ENCODE data around the gene SRRM3. TPM values are rescaled to one million over a fixed set of nuclear protein-coding genes. Genes with fewer than 3 reads are reported as not detected.
A peak's percentile ranks its signal among the peaks of the same experiment; 100 is the strongest.

SRRM3 gene
- total and polyA plus RNA-seq, 9 of the 15 experiments (the other 6 are each of a cell fraction or from before 2014, with no cell fraction given), result 0.04 to 0.91 (median 0.46) TPM; not detected in 2

- TF ChIP-seq ETV6 (IDR thresholded peaks at IDR 0.05; ENCODE audit: borderline replicate concordance in 1 of 2, low read depth in 2 of 2, low read length in 1 of 2), result no peak
- TF ChIP-seq ETV6 (CRISPR knock-in tag; IDR thresholded peaks at IDR 0.05; ENCODE audit: borderline replicate concordance), result no peak
- no peak for TF ChIP-seq ZNF347 (CRISPR knock-in tag; IDR thresholded peaks at IDR 0.05; ENCODE audit: low read depth)
- peak; percentile 86 for TF ChIP-seq ZBTB40 (IDR thresholded peaks at IDR 0.05)
- no peak for TF ChIP-seq ZBTB40 (CRISPR knock-in tag; IDR thresholded peaks at IDR 0.05)
- no peak for TF ChIP-seq CHCHD3 (CRISPR knock-in tag; IDR thresholded peaks at IDR 0.05)
- TF ChIP-seq ILF3 (IDR thresholded peaks at IDR 0.05; ENCODE audit: borderline replicate concordance), result no peak
- peak; percentile 99 for TF ChIP-seq ATF7 (IDR thresholded peaks at IDR 0.05)
- TF ChIP-seq ARHGAP35 (IDR thresholded peaks at IDR 0.05; ENCODE audit: partially characterized antibody), result no peak
- no peak for TF ChIP-seq KDM1A (IDR thresholded peaks at IDR 0.05)
- no peak for TF ChIP-seq TRIM28 (IDR thresholded peaks at IDR 0.05)
- TF ChIP-seq SUPT5H (IDR thresholded peaks at IDR 0.05), result peak; percentile 93
- no peak; the same call in 1 of the 2 replicates for TF ChIP-seq POLR2AphosphoS5 (IDR thresholded peaks at IDR 0.05; ENCODE audit: control insufficient read depth, insufficient read depth, low read depth, low read length)
- TF ChIP-seq MECOM (CRISPR knock-in tag; IDR thresholded peaks at IDR 0.05), result no peak
- TF ChIP-seq, protein P1, sequence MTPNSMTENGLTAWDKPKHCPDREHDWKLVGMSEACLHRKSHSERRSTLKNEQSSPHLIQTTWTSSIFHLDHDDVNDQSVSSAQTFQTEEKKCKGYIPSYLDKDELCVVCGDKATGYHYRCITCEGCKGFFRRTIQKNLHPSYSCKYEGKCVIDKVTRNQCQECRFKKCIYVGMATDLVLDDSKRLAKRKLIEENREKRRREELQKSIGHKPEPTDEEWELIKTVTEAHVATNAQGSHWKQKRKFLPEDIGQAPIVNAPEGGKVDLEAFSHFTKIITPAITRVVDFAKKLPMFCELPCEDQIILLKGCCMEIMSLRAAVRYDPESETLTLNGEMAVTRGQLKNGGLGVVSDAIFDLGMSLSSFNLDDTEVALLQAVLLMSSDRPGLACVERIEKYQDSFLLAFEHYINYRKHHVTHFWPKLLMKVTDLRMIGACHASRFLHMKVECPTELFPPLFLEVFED (CRISPR knock-in tag; conservative IDR thresholded peaks at IDR 0.05), result no peak
- no peak for TF ChIP-seq BDP1 (IDR thresholded peaks at IDR 0.05; ENCODE audit: insufficient read depth, insufficient read length)
- TF ChIP-seq ZNF785 (CRISPR knock-in tag; IDR thresholded peaks at IDR 0.05), result no peak
- no peak for TF ChIP-seq NFE2L1 (tag; IDR thresholded peaks at IDR 0.05; ENCODE audit: borderline replicate concordance, low read depth)
- no peak for TF ChIP-seq SAFB (IDR thresholded peaks at IDR 0.05; ENCODE audit: borderline replicate concordance, low read depth, low read length)
Measured at GRCh38 chr7:76166404-76167255, 35.1 kb upstream of the SRRM3 start (continued).

Data from K562 (cell line).